Measurements from ENCODE around the gene LYPLAL1.

DNA sequence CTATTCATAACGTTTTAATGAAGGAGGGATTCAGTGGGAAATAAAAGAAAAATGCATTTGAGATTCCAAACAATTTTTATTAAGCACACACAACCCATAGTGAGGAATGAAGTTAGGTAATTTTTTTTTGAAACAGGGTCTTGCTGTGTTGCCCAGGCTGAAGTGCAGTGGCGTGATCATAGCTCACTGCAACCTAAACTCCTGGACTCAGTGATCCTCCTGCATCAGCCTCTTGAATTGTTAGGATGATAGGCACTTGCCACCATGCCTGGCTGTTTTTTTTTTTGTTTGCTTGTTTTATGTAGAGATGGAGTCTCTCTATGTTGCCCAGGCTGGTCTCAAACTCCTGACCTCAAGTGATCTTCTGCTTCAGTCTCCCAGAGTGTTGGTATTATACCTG lies 28.9 kb downstream of the LYPLAL1 start:
- TF ChIP-seq SIN3A (IDR thresholded peaks at IDR 0.05; ENCODE audit: borderline replicate concordance, low read depth, low read length) (no peak), MEF2A (IDR thresholded peaks at IDR 0.05; ENCODE audit: borderline replicate concordance, low read depth) (no peak), CTCF (IDR thresholded peaks at IDR 0.05) (no peak), ZBTB33 (IDR thresholded peaks at IDR 0.05; ENCODE audit: borderline replicate concordance, low read depth) (no peak), SMC3 (IDR thresholded peaks at IDR 0.05; ENCODE audit: low read depth, low read length) (no peak), USF2 (IDR thresholded peaks at IDR 0.05; ENCODE audit: borderline replicate concordance, low read depth, low read length) (no peak), EP300 (IDR thresholded peaks at IDR 0.05; ENCODE audit: borderline replicate concordance in 1 of 2, low read depth in 1 of 2, low read length in 1 of 2) (no peak), JUND (IDR thresholded peaks at IDR 0.05) (no peak), YY1 (IDR thresholded peaks at IDR 0.05; ENCODE audit: low read depth) (no peak), TEAD4 (IDR thresholded peaks at IDR 0.05; ENCODE audit: borderline replicate concordance, insufficient read depth) (no peak), POLR2AphosphoS5 (IDR thresholded peaks at IDR 0.05; ENCODE audit: low read depth, low read length) (no peak)
- TF ChIP-seq, protein P1, sequence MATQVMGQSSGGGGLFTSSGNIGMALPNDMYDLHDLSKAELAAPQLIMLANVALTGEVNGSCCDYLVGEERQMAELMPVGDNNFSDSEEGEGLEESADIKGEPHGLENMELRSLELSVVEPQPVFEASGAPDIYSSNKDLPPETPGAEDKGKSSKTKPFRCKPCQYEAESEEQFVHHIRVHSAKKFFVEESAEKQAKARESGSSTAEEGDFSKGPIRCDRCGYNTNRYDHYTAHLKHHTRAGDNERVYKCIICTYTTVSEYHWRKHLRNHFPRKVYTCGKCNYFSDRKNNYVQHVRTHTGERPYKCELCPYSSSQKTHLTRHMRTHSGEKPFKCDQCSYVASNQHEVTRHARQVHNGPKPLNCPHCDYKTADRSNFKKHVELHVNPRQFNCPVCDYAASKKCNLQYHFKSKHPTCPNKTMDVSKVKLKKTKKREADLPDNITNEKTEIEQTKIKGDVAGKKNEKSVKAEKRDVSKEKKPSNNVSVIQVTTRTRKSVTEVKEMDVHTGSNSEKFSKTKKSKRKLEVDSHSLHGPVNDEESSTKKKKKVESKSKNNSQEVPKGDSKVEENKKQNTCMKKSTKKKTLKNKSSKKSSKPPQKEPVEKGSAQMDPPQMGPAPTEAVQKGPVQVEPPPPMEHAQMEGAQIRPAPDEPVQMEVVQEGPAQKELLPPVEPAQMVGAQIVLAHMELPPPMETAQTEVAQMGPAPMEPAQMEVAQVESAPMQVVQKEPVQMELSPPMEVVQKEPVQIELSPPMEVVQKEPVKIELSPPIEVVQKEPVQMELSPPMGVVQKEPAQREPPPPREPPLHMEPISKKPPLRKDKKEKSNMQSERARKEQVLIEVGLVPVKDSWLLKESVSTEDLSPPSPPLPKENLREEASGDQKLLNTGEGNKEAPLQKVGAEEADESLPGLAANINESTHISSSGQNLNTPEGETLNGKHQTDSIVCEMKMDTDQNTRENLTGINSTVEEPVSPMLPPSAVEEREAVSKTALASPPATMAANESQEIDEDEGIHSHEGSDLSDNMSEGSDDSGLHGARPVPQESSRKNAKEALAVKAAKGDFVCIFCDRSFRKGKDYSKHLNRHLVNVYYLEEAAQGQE (IDR thresholded peaks at IDR 0.05; ENCODE audit: low read depth, low read length) = no peak
